Measurements from ENCODE around the gene AXIN1.

- TF ChIP-seq SIN3A (IDR thresholded peaks at IDR 0.05; ENCODE audit: borderline replicate concordance, insufficient read depth, low read length) (no peak), POLR2AphosphoS5 (IDR thresholded peaks at IDR 0.05; ENCODE audit: low read depth, low read length) (no peak), FOXP2 (optimal IDR thresholded peaks at IDR 0.05; ENCODE audit: borderline replicate concordance, extremely low read depth, extremely low read length, insufficient read depth) (no peak), TAF1 (IDR thresholded peaks at IDR 0.05; ENCODE audit: borderline replicate concordance, insufficient read depth, low read length) (no peak), REST (IDR thresholded peaks at IDR 0.05; ENCODE audit: insufficient read depth in 1 of 2, low read depth in 2 of 2, low read length in 2 of 2) (no peak)
Measured at GRCh38 chr16:379961-380761, 27.6 kb upstream of the AXIN1 start.

Measured in PFSK-1 (cell line).